GM19455 (cell line): ENCODE measurements around the gene SELE.
"Not testable (repeated sequence)": the region's sequence is repeated elsewhere in the genome, so short reads cannot be mapped to it uniquely, and the experiment has no call there.

Experiments
- ATAC-seq: cut with Tn5 transposase; IDR thresholded peaks from one replicate; pipeline ENCODE4 v1.9.1; 2021; ENCODE audit not compliant: unreplicated experiment

SELE gene

GRCh38 chr1:169724168-169724567 lies 9.7 kb downstream of the SELE start:
- ATAC-seq: no peak

GRCh38 chr1:169723763-169724162 lies 10.1 kb downstream of the SELE start:
- no peak for ATAC-seq

GRCh38 chr1:169722779-169723178 lies 11.1 kb downstream of the SELE start:
- ATAC-seq: no peak

GRCh38 chr1:169715100-169715499 lies 18.8 kb downstream of the SELE start:
- ATAC-seq: not testable (repeated sequence)

GRCh38 chr1:169713090-169713489 lies 20.8 kb downstream of the SELE start:
- ATAC-seq: not testable (repeated sequence)

GRCh38 chr1:169712309-169712631 lies 21.6 kb downstream of the SELE start:
- no peak for ATAC-seq

- ATAC-seq: peak; percentile 78
These were observed 22.2 kb downstream of the SELE start, which contains the start of gene SELL for GRCh38 chr1:169711469-169712308. SELL (minus strand) TSS chr1:169711620; CDS start chr1:169711498, 122 bp downstream.

GRCh38 chr1:169708647-169709046 lies 25.2 kb downstream of the SELE start:
- no peak for ATAC-seq

GRCh38 chr1:169707912-169708604 lies 25.8 kb downstream of the SELE start:
- no peak for ATAC-seq

- ATAC-seq: no peak
These were observed 29.1 kb downstream of the SELE start for GRCh38 chr1:169704797-169705196.

GRCh38 chr1:169701261-169702005 lies 32.4 kb downstream of the SELE start:
- ATAC-seq: no peak

GRCh38 chr1:169699707-169700106 lies 34.2 kb downstream of the SELE start:
- no peak for ATAC-seq

- no peak for ATAC-seq
These were observed 34.9 kb downstream of the SELE start for GRCh38 chr1:169698976-169699375.

- no peak for ATAC-seq
These were observed 36.1 kb downstream of the SELE start for GRCh38 chr1:169697755-169698154.

- no peak for ATAC-seq
These were observed 37.4 kb downstream of the SELE start for GRCh38 chr1:169696273-169697100.

GRCh38 chr1:169694304-169695075 lies 39.4 kb downstream of the SELE start:
- ATAC-seq: no peak

- ATAC-seq: peak; percentile 33
These were observed 41.0 kb downstream of the SELE start for GRCh38 chr1:169692756-169693460.

- ATAC-seq: no peak
These were observed 43.4 kb downstream of the SELE start for GRCh38 chr1:169690489-169690888.

GRCh38 chr1:169689395-169689794 lies 44.5 kb downstream of the SELE start:
- ATAC-seq: no peak
